ENCODE data around the gene TACC2. TPM values are rescaled to one million over a fixed set of nuclear protein-coding genes. Genes with fewer than 3 reads are reported as not detected.
A peak's percentile ranks its signal among the peaks of the same experiment; 100 is the strongest.

Gene TACC2
- total RNA-seq, 2 donors from 2014 or later, result 0.19 TPM; not detected in 1

- Mint-ChIP-seq H3K27me3 (ENCODE audit: low read depth) (peaks cover 9% of the 10 kb centered on the region), H3K9me3 (no peaks in the 10 kb centered on the region), H3K36me3 (ENCODE audit: insufficient read depth in 2 of 2) (no peaks in the 10 kb centered on the region), H3K4me1 (ENCODE audit: low read depth) (no peaks in the 10 kb centered on the region), H3K27ac (no peak overlapping the region), H3K4me3 (no peak overlapping the region)
- DNase-seq (no peak), ATAC-seq (replicated peaks in 1 of 2) (no peak)
These were observed 150.1 kb downstream of the TACC2 start for GRCh38 chr10:122138831-122139625.

GRCh38 chr10:122139627-122140170 is 150.7 kb downstream of the TACC2 start:
- Mint-ChIP-seq H3K4me1 (ENCODE audit: low read depth) (no peaks in the 10 kb centered on the region), H3K27ac (no peak overlapping the region), H3K36me3 (ENCODE audit: insufficient read depth in 2 of 2) (no peaks in the 10 kb centered on the region), H3K27me3 (ENCODE audit: low read depth) (peaks cover 9% of the 10 kb centered on the region), H3K9me3 (no peaks in the 10 kb centered on the region), H3K4me3 (no peak overlapping the region)
- ATAC-seq (replicated peaks in 1 of 2) (no peak), DNase-seq (no peak)

GRCh38 chr10:122140461-122140902 is 151.5 kb downstream of the TACC2 start:
- Mint-ChIP-seq H3K27ac (no peak overlapping the region), H3K9me3 (peaks cover 2% of the 10 kb centered on the region in 2 donors), H3K36me3 (ENCODE audit: insufficient read depth in 2 of 2) (no peaks in the 10 kb centered on the region), H3K27me3 (ENCODE audit: low read depth) (peaks cover 13% of the 10 kb centered on the region), H3K4me1 (ENCODE audit: low read depth) (no peaks in the 10 kb centered on the region), H3K4me3 (no peak overlapping the region)
- no peak for DNase-seq
- ATAC-seq (replicated peaks in 1 of 2), result no peak

- ATAC-seq (replicated peaks in 1 of 2), result no peak
- Mint-ChIP-seq H3K27me3 (ENCODE audit: low read depth) (peaks cover 13% of the 10 kb centered on the region), H3K4me3 (no peak overlapping the region), H3K9me3 (peaks cover 2% of the 10 kb centered on the region in 2 donors), H3K4me1 (ENCODE audit: low read depth) (no peaks in the 10 kb centered on the region), H3K27ac (no peak overlapping the region), H3K36me3 (ENCODE audit: insufficient read depth in 2 of 2) (no peaks in the 10 kb centered on the region)
- no peak for DNase-seq
These were observed 152.1 kb downstream of the TACC2 start for GRCh38 chr10:122140941-122141623.

GRCh38 chr10:122141821-122142640 is 153.1 kb downstream of the TACC2 start:
- Mint-ChIP-seq H3K4me1 (ENCODE audit: low read depth) (no peaks in the 10 kb centered on the region), H3K27me3 (ENCODE audit: low read depth) (peaks cover 13% of the 10 kb centered on the region), H3K36me3 (ENCODE audit: insufficient read depth in 2 of 2) (no peaks in the 10 kb centered on the region), H3K27ac (no peak overlapping the region), H3K4me3 (no peak overlapping the region), H3K9me3 (peaks cover 2% of the 10 kb centered on the region in 2 donors)
- DNase-seq (no peak), ATAC-seq (replicated peaks in 1 of 2) (no peak)

- no peaks in the 10 kb centered on the region for H3K4me1 Mint-ChIP-seq (ENCODE audit: low read depth)
- no peaks in the 10 kb centered on the region for H3K36me3 Mint-ChIP-seq (ENCODE audit: insufficient read depth in 2 of 2)
- no peak for ATAC-seq (replicated peaks in 1 of 2)
- H3K4me3 Mint-ChIP-seq, result no peak overlapping the region
- no peak overlapping the region for H3K27ac Mint-ChIP-seq
- DNase-seq, result peak; percentile 21 to 44
- H3K27me3 Mint-ChIP-seq (ENCODE audit: low read depth), result peaks cover 13% of the 10 kb centered on the region
- peaks cover 2% of the 10 kb centered on the region in 2 donors for H3K9me3 Mint-ChIP-seq
These were observed 153.8 kb downstream of the TACC2 start for GRCh38 chr10:122142641-122143237.

GRCh38 chr10:122143238-122143841 is 154.4 kb downstream of the TACC2 start:
- H3K4me3 Mint-ChIP-seq, result no peak overlapping the region
- H3K27me3 Mint-ChIP-seq (ENCODE audit: low read depth), result peaks cover 13% of the 10 kb centered on the region
- H3K9me3 Mint-ChIP-seq, result peaks cover 2% of the 10 kb centered on the region in 2 donors
- ATAC-seq (replicated peaks in 1 of 2) (no peak), DNase-seq (no peak)
- H3K27ac Mint-ChIP-seq, result no peak overlapping the region
- no peaks in the 10 kb centered on the region for H3K36me3 Mint-ChIP-seq (ENCODE audit: insufficient read depth in 2 of 2)
- H3K4me1 Mint-ChIP-seq (ENCODE audit: low read depth), result no peaks in the 10 kb centered on the region

- Mint-ChIP-seq H3K4me1 (ENCODE audit: low read depth) (no peaks in the 10 kb centered on the region), H3K36me3 (ENCODE audit: insufficient read depth in 2 of 2) (no peaks in the 10 kb centered on the region), H3K4me3 (no peak overlapping the region), H3K9me3 (peaks cover 2% of the 10 kb centered on the region in 2 donors), H3K27me3 (ENCODE audit: low read depth) (peaks cover 13% of the 10 kb centered on the region), H3K27ac (no peak overlapping the region)
- DNase-seq (no peak), ATAC-seq (replicated peaks in 1 of 2) (no peak)
These were observed 155.2 kb downstream of the TACC2 start for GRCh38 chr10:122144199-122144598.

- no peak overlapping the region for H3K27ac Mint-ChIP-seq
- no peak overlapping the region for H3K4me3 Mint-ChIP-seq
- H3K36me3 Mint-ChIP-seq (ENCODE audit: insufficient read depth in 2 of 2), result no peaks in the 10 kb centered on the region
- ATAC-seq (replicated peaks in 1 of 2) (no peak), DNase-seq (no peak)
- H3K27me3 Mint-ChIP-seq (ENCODE audit: low read depth), result peaks cover 11% of the 10 kb centered on the region
- H3K9me3 Mint-ChIP-seq, result peaks cover 2% of the 10 kb centered on the region in 2 donors
- no peaks in the 10 kb centered on the region for H3K4me1 Mint-ChIP-seq (ENCODE audit: low read depth)
These were observed 156.2 kb downstream of the TACC2 start for GRCh38 chr10:122145113-122145512.

GRCh38 chr10:122147663-122148062 is 158.7 kb downstream of the TACC2 start:
- H3K4me1 Mint-ChIP-seq (ENCODE audit: low read depth), result no peaks in the 10 kb centered on the region
- H3K4me3 Mint-ChIP-seq, result no peak overlapping the region
- H3K36me3 Mint-ChIP-seq (ENCODE audit: insufficient read depth in 2 of 2), result no peaks in the 10 kb centered on the region
- ATAC-seq (replicated peaks in 1 of 2), result no peak
- H3K9me3 Mint-ChIP-seq, result peaks cover 2% of the 10 kb centered on the region in 2 donors
- no peak overlapping the region for H3K27ac Mint-ChIP-seq
- peaks cover 11% of the 10 kb centered on the region for H3K27me3 Mint-ChIP-seq (ENCODE audit: low read depth)
- DNase-seq, result no peak

GRCh38 chr10:122148876-122149560 is 160.1 kb downstream of the TACC2 start:
- DNase-seq (no peak), ATAC-seq (replicated peaks in 1 of 2) (no peak)
- H3K4me1 Mint-ChIP-seq (ENCODE audit: low read depth), result no peaks in the 10 kb centered on the region
- H3K27ac Mint-ChIP-seq, result no peak overlapping the region
- H3K4me3 Mint-ChIP-seq, result no peak overlapping the region
- H3K9me3 Mint-ChIP-seq, result peaks cover 2% of the 10 kb centered on the region in 2 donors
- H3K36me3 Mint-ChIP-seq (ENCODE audit: insufficient read depth in 2 of 2), result no peaks in the 10 kb centered on the region
- peaks cover 11% of the 10 kb centered on the region for H3K27me3 Mint-ChIP-seq (ENCODE audit: low read depth)
